Effector memory CD8-positive, alpha-beta T cell (primary cell): ENCODE data around the gene STX1B.

Experiments used
- ATAC-seq: fragments of 150-1000 bp; cut with Tn5 transposase; replicated peaks from 2 replicates; pipeline ENCODE4 v1.10.0; 2021; ENCODE audit warnings: mild to moderate bottlenecking, moderate library complexity
- DNase-seq, 3 experiments: peaks; one replicate each; pipeline ENCODE4 v3.0.0; 2021
- H3K27ac Mint-ChIP-seq, 2 donors: one replicate each; pipeline ENCODE4 v1.8.0; 2022; ENCODE audit warnings: mild to moderate bottlenecking in 2 of 2, mixed read lengths in 2 of 2, moderate library complexity in 2 of 2
- H3K27me3 Mint-ChIP-seq, 2 donors: one replicate each; pipeline ENCODE4 v1.8.0; 2022; ENCODE audit warnings: mixed read lengths in 2 of 2
- H3K36me3 Mint-ChIP-seq: one replicate; pipeline ENCODE4 v1.8.0; 2022; ENCODE audit warnings: mild to moderate bottlenecking, moderate library complexity, mixed read lengths; ENCODE audit not compliant: insufficient read depth
- H3K4me1 Mint-ChIP-seq, 2 donors: one replicate each; pipeline ENCODE4 v1.8.0; 2022; ENCODE audit warnings: low read depth in 2 of 2, mixed read lengths in 2 of 2
- H3K4me3 Mint-ChIP-seq, 2 donors: one replicate each; pipeline ENCODE4 v1.8.0; 2022; ENCODE audit warnings: mild to moderate bottlenecking in 2 of 2, mixed read lengths in 2 of 2, moderate library complexity in 2 of 2
- H3K9me3 Mint-ChIP-seq, 2 donors: one replicate each; pipeline ENCODE4 v1.8.0; 2022; ENCODE audit warnings: mixed read lengths in 2 of 2
- total RNA-seq, 9 experiments: gene quantifications; one replicate each; lab custom pipeline; 2026; lab: John Stamatoyannopoulos, UW

The STX1B gene
- total RNA-seq: 0 to 1.1 (median 0.42) reads per million in 9 experiments

DNA sequence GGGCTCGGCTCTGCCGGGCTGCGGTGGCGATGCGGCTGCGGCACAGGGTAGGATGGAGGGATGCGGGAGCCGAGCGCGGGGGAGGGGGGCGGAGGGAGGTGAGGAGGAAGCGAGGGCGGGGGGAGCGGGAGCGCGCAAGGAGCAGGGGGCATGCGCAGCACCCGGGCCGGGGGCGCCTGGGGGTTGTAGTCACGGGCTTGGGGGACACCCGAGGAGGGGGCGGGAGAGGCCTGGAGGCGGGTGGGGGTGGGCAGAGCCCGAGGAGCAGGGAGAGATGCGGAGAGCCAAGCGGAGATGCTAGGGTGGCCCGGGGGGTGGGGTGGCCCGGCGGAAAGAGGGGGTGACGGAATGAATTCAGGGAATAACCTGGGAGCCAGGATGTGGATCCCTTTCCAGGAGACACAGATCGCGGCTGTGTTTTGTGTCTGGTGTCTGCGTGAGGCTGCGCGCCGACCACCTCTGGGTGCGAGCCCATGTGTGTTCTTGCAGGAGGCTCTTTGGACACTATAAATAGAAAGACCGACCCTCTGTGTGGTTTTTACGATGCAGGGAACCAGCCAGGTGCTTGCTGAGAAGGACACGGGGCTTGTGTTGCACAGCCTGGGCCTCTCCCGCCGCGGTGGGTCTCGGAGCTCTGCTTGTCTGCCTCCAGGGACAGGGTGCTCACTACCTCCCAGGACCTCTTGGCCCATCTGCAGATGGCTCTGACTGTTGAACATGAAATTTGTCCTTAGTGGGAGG lies at the start of gene STX1B:
STX1B (minus strand) TSS at position 54 of the 741 bp plus-strand sequence. CDS start 242 bp downstream, outside the sequence.
- Mint-ChIP-seq H3K27me3 (peaks cover 46 to 81% of the 10 kb centered on the region in 2 donors), H3K36me3 (no peaks in the 10 kb centered on the region), H3K27ac (peak within 1 kb of the TSS; percentile 33 to 86), H3K4me1 (peaks cover 7 to 9% of the 10 kb centered on the region in 2 donors), H3K9me3 (no peaks in the 10 kb centered on the region), H3K4me3 (peak within 1 kb of the TSS; percentile 66 to 67)
- DNase-seq (peak in 1 of 3 experiments; percentile 20), ATAC-seq (peak; percentile 47)

DNA sequence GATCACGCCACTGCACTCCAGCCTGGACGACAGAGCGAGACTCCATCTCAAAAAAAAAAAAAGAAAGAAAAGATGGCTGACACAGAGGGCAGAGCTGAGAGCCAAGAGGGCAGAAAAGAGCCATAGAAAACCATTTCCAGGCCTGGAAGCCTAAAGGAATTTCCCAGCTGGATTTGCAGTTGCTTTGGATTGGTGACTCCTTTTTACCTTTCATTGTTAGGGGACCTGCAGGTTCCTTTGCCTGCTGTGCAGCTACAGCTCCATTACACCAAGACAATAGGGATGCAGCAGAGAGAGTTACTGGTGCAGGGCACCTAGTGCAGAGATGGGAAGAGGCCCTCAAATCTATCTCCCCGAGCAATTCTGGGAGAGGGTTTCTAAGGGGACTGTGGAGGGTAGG lies 45.2 kb upstream of the STX1B start:
- ATAC-seq (no peak), DNase-seq (no peak)
- H3K36me3 Mint-ChIP-seq: peaks cover 31% of the 10 kb centered on the region
- H3K27me3 Mint-ChIP-seq: no peaks in the 10 kb centered on the region
- H3K4me3 Mint-ChIP-seq: no peak overlapping the region
- H3K27ac Mint-ChIP-seq: peak overlapping the region in 1 of 2 donors; percentile 26
- peaks cover 3 to 8% of the 10 kb centered on the region in 2 donors for H3K4me1 Mint-ChIP-seq
- H3K9me3 Mint-ChIP-seq: no peaks in the 10 kb centered on the region

DNA sequence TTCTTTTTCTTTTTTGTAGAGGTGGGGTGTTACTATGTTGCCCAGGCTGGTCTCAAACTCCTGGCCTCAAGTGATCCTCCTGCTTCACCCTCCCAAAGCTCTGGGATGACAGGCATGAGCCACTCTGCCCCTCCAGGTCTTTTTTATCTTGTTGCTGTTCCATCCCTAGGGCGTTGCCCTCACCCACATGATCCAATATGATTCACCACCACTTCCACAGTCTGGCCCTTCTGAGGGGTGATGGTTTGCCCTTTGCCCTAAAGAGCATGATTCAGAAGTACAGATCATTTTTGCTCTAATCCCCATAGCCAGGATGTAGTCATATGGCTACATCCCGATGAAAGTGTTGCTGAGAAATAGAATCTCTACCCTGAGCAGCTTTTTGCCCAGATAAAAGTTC lies 41.7 kb upstream of the STX1B start:
- Mint-ChIP-seq H3K27me3 (no peaks in the 10 kb centered on the region), H3K36me3 (peaks cover 15% of the 10 kb centered on the region), H3K27ac (peak overlapping the region in 1 of 2 donors; percentile 56), H3K4me1 (peaks cover 3 to 6% of the 10 kb centered on the region in 2 donors), H3K4me3 (no peak overlapping the region), H3K9me3 (no peaks in the 10 kb centered on the region)
- ATAC-seq: no peak
- DNase-seq: no peak

DNA sequence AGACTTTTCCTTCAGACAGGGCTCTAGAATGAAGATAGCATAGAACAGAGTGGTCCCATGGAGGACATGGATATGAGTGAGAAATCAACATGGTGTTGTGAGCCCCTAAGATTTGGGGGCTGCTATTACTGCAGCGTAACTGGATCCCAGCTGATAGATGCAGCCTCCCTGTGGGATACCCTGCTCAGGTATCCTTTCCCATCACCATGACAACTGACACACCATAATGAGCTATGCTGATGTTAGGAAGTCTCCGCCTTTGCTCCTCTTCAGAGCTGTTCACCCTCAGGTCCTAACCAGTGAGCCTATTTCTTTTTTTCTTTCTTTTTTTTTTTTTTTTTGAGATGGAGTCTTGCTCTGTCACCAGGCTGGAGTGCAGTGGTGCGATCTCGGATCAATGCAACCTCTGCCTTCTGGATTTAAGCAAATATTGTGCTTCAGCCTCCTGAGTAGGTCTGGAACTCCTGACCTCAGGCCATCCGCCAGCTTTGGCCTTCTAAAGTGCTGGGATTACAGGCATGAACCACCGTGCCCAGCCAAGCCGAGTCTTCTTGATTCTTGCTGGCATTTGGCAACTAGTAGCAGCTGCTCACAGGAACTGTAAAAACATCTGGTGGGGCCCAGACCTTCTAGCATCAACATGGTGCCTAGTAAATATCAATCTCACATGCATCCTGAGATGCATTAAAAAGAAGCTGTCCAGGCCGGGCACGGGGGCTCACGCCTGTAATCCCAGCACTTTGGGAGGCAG lies 40.0 kb upstream of the STX1B start:
- no peaks in the 10 kb centered on the region for H3K27me3 Mint-ChIP-seq
- H3K9me3 Mint-ChIP-seq: no peaks in the 10 kb centered on the region
- peaks cover 3 to 6% of the 10 kb centered on the region in 2 donors for H3K4me1 Mint-ChIP-seq
- DNase-seq (no peak), ATAC-seq (no peak)
- H3K27ac Mint-ChIP-seq: no peak overlapping the region
- H3K4me3 Mint-ChIP-seq: no peak overlapping the region
- H3K36me3 Mint-ChIP-seq: peaks cover 6% of the 10 kb centered on the region

DNA sequence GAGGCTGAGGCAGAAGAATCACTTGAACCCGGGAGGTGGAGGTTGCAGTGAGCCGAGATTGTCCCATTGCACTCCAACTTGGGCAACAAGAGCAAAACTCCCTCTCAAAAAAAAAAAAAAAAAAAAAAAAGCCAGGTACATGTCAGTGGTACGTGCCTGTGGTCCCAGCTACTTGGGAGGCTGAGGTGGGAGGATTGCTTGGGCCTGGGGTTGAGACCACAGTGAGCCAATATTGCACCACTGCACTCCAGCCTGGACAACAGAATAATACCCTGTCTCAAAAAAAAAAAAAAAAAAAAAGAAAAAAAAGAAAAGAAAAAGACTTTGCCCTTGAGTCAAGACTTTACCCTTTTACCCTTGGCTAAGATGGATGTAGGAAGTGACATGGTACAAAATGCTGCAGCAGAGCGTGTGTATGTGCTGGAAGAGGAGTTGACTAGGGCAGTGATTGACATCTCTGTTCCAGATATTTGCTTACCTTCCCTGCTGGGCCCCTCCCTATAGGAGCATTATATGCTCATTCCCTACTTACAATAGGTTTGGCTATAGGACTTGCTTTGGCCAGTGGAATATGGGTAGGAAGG lies 33.6 kb upstream of the STX1B start:
- H3K4me1 Mint-ChIP-seq: no peaks in the 10 kb centered on the region
- peaks cover 23% of the 10 kb centered on the region for H3K36me3 Mint-ChIP-seq
- ATAC-seq (no peak), DNase-seq (no peak)
- H3K9me3 Mint-ChIP-seq: no peaks in the 10 kb centered on the region
- H3K27me3 Mint-ChIP-seq: no peaks in the 10 kb centered on the region
- no peak overlapping the region for H3K4me3 Mint-ChIP-seq
- H3K27ac Mint-ChIP-seq: no peak overlapping the region

DNA sequence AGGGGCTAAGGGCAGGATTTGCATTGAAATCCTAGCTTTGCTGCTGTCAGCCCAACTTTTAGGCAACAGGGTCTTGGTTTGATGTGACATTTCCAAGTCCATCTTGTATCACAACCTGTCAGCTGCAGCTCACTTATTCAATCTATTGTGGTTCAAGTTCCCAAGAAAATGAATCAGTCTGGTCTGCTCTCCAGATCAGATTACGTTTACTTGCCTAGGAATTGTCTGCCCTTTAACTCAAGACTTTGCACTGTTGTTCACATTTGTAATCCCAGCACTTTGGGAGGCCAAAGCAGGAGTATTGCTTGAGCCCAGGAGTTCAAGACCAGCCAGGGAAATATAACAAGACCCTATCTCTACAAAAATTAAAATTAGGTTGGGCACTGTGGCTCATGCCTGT lies 32.9 kb upstream of the STX1B start:
- no peaks in the 10 kb centered on the region for H3K4me1 Mint-ChIP-seq
- no peak for DNase-seq
- no peaks in the 10 kb centered on the region for H3K27me3 Mint-ChIP-seq
- H3K4me3 Mint-ChIP-seq: no peak overlapping the region
- H3K36me3 Mint-ChIP-seq: peaks cover 24% of the 10 kb centered on the region
- ATAC-seq: no peak
- H3K9me3 Mint-ChIP-seq: no peaks in the 10 kb centered on the region
- no peak overlapping the region for H3K27ac Mint-ChIP-seq

DNA sequence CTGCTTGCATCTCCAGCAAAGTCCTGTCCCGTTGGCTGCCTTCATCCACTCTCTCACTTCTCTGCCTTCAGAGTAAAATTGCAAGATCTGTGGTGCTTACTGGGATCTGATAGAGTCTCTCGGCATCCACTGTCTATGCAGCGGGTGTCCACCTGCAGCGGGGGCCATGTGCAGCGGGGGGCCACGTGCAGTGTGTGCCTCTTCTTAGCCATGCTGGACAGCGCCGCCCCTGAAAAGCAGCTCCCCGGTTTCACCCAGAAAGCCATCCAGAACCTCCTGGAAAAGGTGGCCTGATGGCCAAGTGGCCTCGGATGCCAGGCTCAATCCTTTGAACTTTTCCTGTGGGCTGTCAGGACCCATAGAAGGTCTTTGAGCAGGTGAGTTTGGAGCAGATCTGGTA lies 32.4 kb upstream of the STX1B start:
- ATAC-seq (no peak), DNase-seq (no peak)
- H3K4me3 Mint-ChIP-seq: no peak overlapping the region
- H3K27ac Mint-ChIP-seq: no peak overlapping the region
- H3K27me3 Mint-ChIP-seq: no peaks in the 10 kb centered on the region
- H3K9me3 Mint-ChIP-seq: no peaks in the 10 kb centered on the region
- peaks cover 24% of the 10 kb centered on the region for H3K36me3 Mint-ChIP-seq
- no peaks in the 10 kb centered on the region for H3K4me1 Mint-ChIP-seq

DNA sequence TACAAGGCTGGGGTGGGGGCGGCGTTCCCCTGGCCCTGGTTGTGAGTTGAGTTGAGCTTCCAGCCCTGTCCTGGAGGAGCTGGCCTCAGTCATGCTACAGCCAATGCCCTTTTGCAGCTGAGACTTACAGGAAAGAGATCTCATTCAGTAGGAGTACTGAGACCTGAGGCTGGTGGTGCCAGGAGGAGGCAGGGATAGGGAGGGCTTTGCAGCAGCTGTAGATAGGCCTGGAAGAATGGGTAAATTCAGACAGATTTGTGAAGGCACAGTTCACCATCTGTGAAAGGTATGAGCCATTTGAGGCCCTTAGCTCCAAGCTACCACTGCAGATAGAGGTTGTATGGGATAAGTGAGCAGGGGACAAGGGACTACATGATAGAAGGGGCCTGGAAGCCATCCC lies 28.6 kb upstream of the STX1B start:
- H3K27me3 Mint-ChIP-seq: no peaks in the 10 kb centered on the region
- no peak overlapping the region for H3K4me3 Mint-ChIP-seq
- H3K9me3 Mint-ChIP-seq: no peaks in the 10 kb centered on the region
- no peak for ATAC-seq
- H3K27ac Mint-ChIP-seq: peak overlapping the region in 1 of 2 donors; percentile 78
- peaks cover 45% of the 10 kb centered on the region for H3K36me3 Mint-ChIP-seq
- H3K4me1 Mint-ChIP-seq: peaks cover 7 to 14% of the 10 kb centered on the region in 2 donors
- no peak for DNase-seq

DNA sequence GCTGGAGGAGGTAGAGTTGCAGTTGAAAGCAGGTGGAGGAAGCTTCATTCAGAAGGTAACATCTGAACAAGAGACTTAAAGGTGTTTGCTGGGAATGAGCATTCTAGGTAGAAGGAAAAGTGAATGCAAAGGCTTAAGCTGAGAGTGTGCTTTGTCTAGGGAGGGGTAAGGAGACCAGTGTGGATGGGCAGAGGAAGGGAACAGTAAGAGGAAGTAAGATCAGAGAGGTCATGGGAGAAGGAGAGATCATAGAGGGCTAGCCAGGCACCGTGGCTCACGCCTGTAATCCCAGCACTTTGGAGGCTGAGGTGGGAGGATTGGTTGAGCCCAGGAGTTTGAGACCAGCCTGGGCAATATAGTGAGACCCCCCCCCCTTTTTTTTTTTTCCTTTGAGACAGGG lies 26.3 kb upstream of the STX1B start:
- ATAC-seq (no peak), DNase-seq (no peak)
- peak overlapping the region in 1 of 2 donors; percentile 6 for H3K27ac Mint-ChIP-seq
- no peak overlapping the region for H3K4me3 Mint-ChIP-seq
- peaks cover 57% of the 10 kb centered on the region for H3K36me3 Mint-ChIP-seq
- peaks cover 18% of the 10 kb centered on the region in 2 donors for H3K4me1 Mint-ChIP-seq
- H3K9me3 Mint-ChIP-seq: no peaks in the 10 kb centered on the region
- no peaks in the 10 kb centered on the region for H3K27me3 Mint-ChIP-seq

DNA sequence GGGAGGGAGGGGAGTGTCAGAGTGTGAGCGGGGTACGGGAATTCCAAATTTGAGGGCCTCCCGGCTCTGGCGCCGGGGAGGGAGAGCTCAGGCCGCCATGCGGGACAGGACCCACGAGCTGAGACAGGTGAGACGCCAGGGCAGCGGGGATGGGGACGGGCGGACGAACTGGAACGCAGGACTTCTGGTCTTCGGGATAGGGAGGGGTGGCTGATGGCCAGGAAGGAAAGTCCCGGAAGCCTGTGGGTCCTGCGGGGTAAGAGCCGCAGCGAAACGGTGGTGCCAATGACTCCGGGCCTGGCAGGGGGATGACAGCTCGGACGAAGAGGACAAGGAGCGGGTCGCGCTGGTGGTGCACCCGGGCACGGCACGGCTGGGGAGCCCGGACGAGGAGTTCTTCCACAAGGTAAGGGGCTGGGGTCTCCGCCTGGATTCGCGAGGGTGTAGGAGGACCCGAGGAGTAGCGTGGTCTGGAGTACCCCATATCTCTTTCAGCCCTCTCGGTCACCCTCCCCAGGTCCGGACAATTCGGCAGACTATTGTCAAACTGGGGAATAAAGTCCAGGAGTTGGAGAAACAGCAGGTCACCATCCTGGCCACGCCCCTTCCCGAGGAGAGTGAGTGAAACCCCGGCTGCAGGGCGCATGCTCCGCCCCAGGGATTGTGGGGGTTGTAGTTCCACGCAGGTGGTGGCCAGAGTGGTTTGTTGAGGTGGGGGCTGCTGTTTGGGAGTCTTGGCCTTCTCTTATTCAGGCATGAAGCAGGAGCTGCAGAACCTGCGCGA lies 23.5 kb upstream of the STX1B start:
- Mint-ChIP-seq H3K27me3 (no peaks in the 10 kb centered on the region), H3K36me3 (peaks cover 36% of the 10 kb centered on the region), H3K9me3 (no peaks in the 10 kb centered on the region), H3K4me3 (peak overlapping the region; percentile 99 to 100), H3K27ac (peak overlapping the region; percentile 95 to 96), H3K4me1 (peaks cover 18 to 19% of the 10 kb centered on the region in 2 donors)
- peak; percentile 79 to 82 (median 81) for DNase-seq
- peak; percentile 16 for ATAC-seq

DNA sequence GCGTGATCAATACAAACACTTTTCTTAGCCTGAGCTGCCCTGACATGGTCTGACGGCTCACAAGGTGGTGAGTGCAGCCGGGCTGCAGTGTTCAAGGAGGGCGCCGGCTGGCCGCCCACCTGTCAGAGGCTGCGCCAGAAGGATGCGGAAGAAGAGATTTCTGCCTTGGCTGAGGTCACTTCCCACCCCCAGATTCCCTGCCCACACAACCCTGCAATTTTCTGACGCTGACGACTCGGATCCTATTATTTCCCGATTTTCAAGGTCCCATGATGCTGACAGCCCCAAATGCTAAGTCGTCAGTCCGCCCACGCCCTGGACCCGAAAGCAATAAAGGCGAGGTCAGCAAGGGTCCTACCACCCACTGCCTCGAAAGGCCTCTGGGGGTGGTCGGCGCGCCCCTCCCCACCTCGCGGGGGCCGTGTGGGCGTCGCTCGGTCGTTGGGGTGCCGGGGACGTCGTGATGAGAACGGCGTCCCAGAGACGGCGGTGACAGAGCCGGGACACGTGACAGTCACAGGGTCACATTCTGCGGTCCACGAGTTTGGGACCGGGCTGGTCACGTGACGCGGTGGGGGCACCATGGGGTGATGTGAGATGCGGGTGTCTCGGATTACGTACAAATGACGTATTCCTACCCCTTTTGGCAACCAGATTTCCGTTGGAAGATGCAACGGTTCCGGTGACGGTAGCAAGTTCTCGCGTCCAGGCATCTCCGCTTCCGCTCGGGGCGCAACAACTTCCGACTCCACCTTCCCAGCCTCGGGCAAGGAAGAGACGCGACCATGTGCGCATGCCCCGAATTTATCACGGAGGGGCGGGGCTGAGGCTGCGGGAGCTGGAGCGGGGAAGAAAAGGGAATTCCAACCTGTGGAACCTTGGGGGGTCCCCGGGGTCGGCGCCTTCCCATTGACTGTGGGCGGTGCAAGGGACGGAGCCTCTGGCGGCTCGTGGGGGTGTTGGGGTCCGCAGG lies 22.6 kb upstream of the STX1B start, which contains the start of gene STX4:
STX4 (plus strand) TSS at position 823 of the 973 bp plus-strand sequence. CDS start 248 bp downstream, outside the sequence.
- Mint-ChIP-seq H3K4me3 (peak within 1 kb of the TSS; percentile 99 to 100), H3K9me3 (no peaks in the 10 kb centered on the region), H3K27me3 (no peaks in the 10 kb centered on the region), H3K4me1 (peaks cover 18 to 19% of the 10 kb centered on the region in 2 donors), H3K27ac (peak within 1 kb of the TSS; percentile 95 to 96), H3K36me3 (peaks cover 36% of the 10 kb centered on the region)
- peak; percentile 81 for ATAC-seq
- DNase-seq: peak; percentile 96 to 98 (median 96)

DNA sequence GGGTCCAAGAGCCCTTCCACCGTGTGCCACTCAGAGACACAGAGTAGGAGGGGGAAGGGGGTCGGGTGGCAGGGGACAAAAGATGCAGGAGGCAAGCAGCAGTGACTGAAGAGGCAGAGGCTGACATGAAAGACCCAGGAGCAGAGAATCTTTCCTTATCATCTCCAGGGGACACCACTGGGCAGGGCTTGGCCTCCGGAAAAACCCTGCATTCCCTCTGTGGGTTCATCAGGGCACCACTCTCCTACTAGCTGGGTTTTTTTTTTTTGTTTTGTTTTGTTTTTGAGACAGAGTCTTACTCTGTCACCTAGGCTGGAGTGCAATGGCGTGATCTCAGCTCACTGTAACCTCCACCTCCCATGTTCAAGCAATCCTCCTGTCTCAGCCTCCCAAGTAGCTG lies 20.8 kb upstream of the STX1B start:
- Mint-ChIP-seq H3K27me3 (no peaks in the 10 kb centered on the region), H3K27ac (peak overlapping the region; percentile 35 to 49), H3K9me3 (no peaks in the 10 kb centered on the region), H3K4me1 (peaks cover 14 to 19% of the 10 kb centered on the region in 2 donors), H3K4me3 (no peak overlapping the region), H3K36me3 (peaks cover 26% of the 10 kb centered on the region)
- ATAC-seq (no peak), DNase-seq (no peak)
